GM19397 (cell line): ENCODE results near the gene ZNF648.
"Not testable (repeated sequence)": the region's sequence is repeated elsewhere in the genome, so short reads cannot be mapped to it uniquely, and the experiment has no call there.

ENCODE experiments used
- ATAC-seq: cut with Tn5 transposase; IDR thresholded peaks from one replicate; pipeline ENCODE4 v1.9.1; 2021; ENCODE audit warnings: mild to moderate bottlenecking, moderate library complexity; ENCODE audit not compliant: unreplicated experiment

ZNF648 gene

GRCh38 chr1:182061594-182061993 lies at the start of gene ZNF648:
TSS of gene ZNF648 (minus strand) at chr1:182061712. CDS start at chr1:182058010, 3,702 bp downstream.
- ATAC-seq: no peak

- no peak for ATAC-seq
Observed at GRCh38 chr1:182110635-182111034, 49.1 kb upstream of the ZNF648 start.

- ATAC-seq: no peak
Observed at GRCh38 chr1:182109771-182110170, 48.3 kb upstream of the ZNF648 start.

GRCh38 chr1:182107209-182107608 lies 45.7 kb upstream of the ZNF648 start:
- ATAC-seq: no peak

- no peak for ATAC-seq
Observed at GRCh38 chr1:182102043-182102416, 40.5 kb upstream of the ZNF648 start.

- ATAC-seq: no peak
Observed at GRCh38 chr1:182101415-182102042, 40.0 kb upstream of the ZNF648 start.

- ATAC-seq: no peak
Observed at GRCh38 chr1:182098301-182098700, 36.8 kb upstream of the ZNF648 start.

GRCh38 chr1:182095946-182096345 lies 34.4 kb upstream of the ZNF648 start:
- no peak for ATAC-seq

GRCh38 chr1:182094514-182095005 lies 33.0 kb upstream of the ZNF648 start:
- ATAC-seq: not testable (repeated sequence)

GRCh38 chr1:182093781-182094180 lies 32.3 kb upstream of the ZNF648 start:
- ATAC-seq: no peak

- ATAC-seq: no peak
Observed at GRCh38 chr1:182092336-182092735, 30.8 kb upstream of the ZNF648 start.

GRCh38 chr1:182091083-182091482 lies 29.6 kb upstream of the ZNF648 start:
- no peak for ATAC-seq

GRCh38 chr1:182087719-182088350 lies 26.3 kb upstream of the ZNF648 start:
- ATAC-seq: no peak

- no peak for ATAC-seq
Observed at GRCh38 chr1:182087304-182087703, 25.8 kb upstream of the ZNF648 start.

- no peak for ATAC-seq
Observed at GRCh38 chr1:182086620-182087019, 25.1 kb upstream of the ZNF648 start.

- no peak for ATAC-seq
Observed at GRCh38 chr1:182086136-182086535, 24.6 kb upstream of the ZNF648 start.

GRCh38 chr1:182085726-182086125 lies 24.2 kb upstream of the ZNF648 start:
- no peak for ATAC-seq

GRCh38 chr1:182084487-182085316 lies 23.2 kb upstream of the ZNF648 start:
- ATAC-seq: peak; percentile 71

- ATAC-seq: no peak
Observed at GRCh38 chr1:182083851-182084486, 22.5 kb upstream of the ZNF648 start.

- no peak for ATAC-seq
Observed at GRCh38 chr1:182080955-182081582, 19.6 kb upstream of the ZNF648 start.

GRCh38 chr1:182080040-182080439 lies 18.5 kb upstream of the ZNF648 start:
- no peak for ATAC-seq
